Epithelial cell of esophagus (primary cell): ENCODE data around the gene GPR152.

Experiments
- DNase-seq: peaks from one replicate; pipeline ENCODE4 v3.0.0; 2010; ENCODE audit warnings: low read depth
- H3K4me3 ChIP-seq: 2 replicates; pipeline ENCODE4 v1.5.1; 2011; ENCODE audit warnings: mild to moderate bottlenecking, low read length, control low read depth
- CTCF ChIP-seq: IDR thresholded peaks from 2 replicates; pipeline ENCODE4 v1.5.1; 2011; ENCODE audit warnings: low read depth, mild to moderate bottlenecking, low read length, control low read depth, inconsistent platforms; ENCODE audit not compliant: insufficient read depth; ENCODE audit errors: missing control alignments

GPR152 gene

GRCh38 chr11:67470337-67471002, 17.9 kb upstream of the GPR152 start:
- no peak overlapping the region for H3K4me3 ChIP-seq
- no peak for TF ChIP-seq CTCF
- no peak for DNase-seq

GRCh38 chr11:67469508-67469811, 16.9 kb upstream of the GPR152 start:
- TF ChIP-seq CTCF: no peak
- no peak for DNase-seq

GRCh38 chr11:67468759-67469507, 16.4 kb upstream of the GPR152 start, which contains the start of gene TMEM134:
TMEM134 (minus strand) TSS chr11:67469251; CDS start chr11:67469192, 59 bp downstream.
- peak within 1 kb of the TSS; percentile 62 for H3K4me3 ChIP-seq
- peak; percentile 37 for TF ChIP-seq CTCF
- DNase-seq: peak; percentile 94

More at GRCh38 chr11:67469508-67469811, 16.9 kb upstream of the GPR152 start:
- H3K4me3 ChIP-seq: peak overlapping the region; percentile 51

GRCh38 chr11:67468456-67468758, 15.9 kb upstream of the GPR152 start:
- peak overlapping the region; percentile 62 for H3K4me3 ChIP-seq
- no peak for TF ChIP-seq CTCF
- no peak for DNase-seq

GRCh38 chr11:67468056-67468455, 15.5 kb upstream of the GPR152 start:
- no peak for TF ChIP-seq CTCF
- DNase-seq: peak; percentile 95
- peak overlapping the region; percentile 62 for H3K4me3 ChIP-seq

GRCh38 chr11:67466962-67467771, 14.6 kb upstream of the GPR152 start:
- no peak for DNase-seq
- TF ChIP-seq CTCF: no peak
- H3K4me3 ChIP-seq: peak overlapping the region; percentile 62
